ENCODE data around the gene SYCE1L. TPM values are rescaled to one million over a fixed set of nuclear protein-coding genes. Genes with fewer than 3 reads are reported as not detected.

Gene SYCE1L
- total RNA-seq, 2 donors from 2014 or later = 2.3 to 3.4 TPM

- TF ChIP-seq POLR2A (IDR thresholded peaks at IDR 0.05) (no peak), POLR2AphosphoS5 (IDR thresholded peaks at IDR 0.05) (no peak)
- TF ChIP-seq, protein P1, sequence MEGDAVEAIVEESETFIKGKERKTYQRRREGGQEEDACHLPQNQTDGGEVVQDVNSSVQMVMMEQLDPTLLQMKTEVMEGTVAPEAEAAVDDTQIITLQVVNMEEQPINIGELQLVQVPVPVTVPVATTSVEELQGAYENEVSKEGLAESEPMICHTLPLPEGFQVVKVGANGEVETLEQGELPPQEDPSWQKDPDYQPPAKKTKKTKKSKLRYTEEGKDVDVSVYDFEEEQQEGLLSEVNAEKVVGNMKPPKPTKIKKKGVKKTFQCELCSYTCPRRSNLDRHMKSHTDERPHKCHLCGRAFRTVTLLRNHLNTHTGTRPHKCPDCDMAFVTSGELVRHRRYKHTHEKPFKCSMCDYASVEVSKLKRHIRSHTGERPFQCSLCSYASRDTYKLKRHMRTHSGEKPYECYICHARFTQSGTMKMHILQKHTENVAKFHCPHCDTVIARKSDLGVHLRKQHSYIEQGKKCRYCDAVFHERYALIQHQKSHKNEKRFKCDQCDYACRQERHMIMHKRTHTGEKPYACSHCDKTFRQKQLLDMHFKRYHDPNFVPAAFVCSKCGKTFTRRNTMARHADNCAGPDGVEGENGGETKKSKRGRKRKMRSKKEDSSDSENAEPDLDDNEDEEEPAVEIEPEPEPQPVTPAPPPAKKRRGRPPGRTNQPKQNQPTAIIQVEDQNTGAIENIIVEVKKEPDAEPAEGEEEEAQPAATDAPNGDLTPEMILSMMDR (IDR thresholded peaks at IDR 0.05) = no peak
- no peaks in the 10 kb centered on the region for H3K9me3 ChIP-seq
- WGBS = 4% methylated on average over 24 of the region's 24 CpGs
- peak overlapping the region; percentile 67 to 77 for H3K4me3 ChIP-seq
- DNase-seq (ENCODE audit: low spot score) = no peak
- intact Hi-C loops (cut with DNase I) = no loop called here
- no peaks in the 10 kb centered on the region for H3K36me3 ChIP-seq
- H3K4me1 ChIP-seq (replicated peaks) = no peaks in the 10 kb centered on the region
- H3K27me3 ChIP-seq (replicated peaks; ENCODE audit: insufficient read depth) = no peaks in the 10 kb centered on the region
- peak overlapping the region; percentile 93 to 94 for H3K27ac ChIP-seq
Measured at GRCh38 chr16:77191259-77191969, 7.8 kb upstream of the SYCE1L start.

- no peaks in the 10 kb centered on the region for H3K4me1 ChIP-seq (replicated peaks)
- H3K4me3 ChIP-seq = peak overlapping the region; percentile 3 to 67
- TF ChIP-seq, protein P1 (IDR thresholded peaks at IDR 0.05) = no peak
- no peak for TF ChIP-seq POLR2A (IDR thresholded peaks at IDR 0.05)
- no peak for TF ChIP-seq POLR2AphosphoS5 (IDR thresholded peaks at IDR 0.05)
- peaks cover 2% of the 10 kb centered on the region in 2 donors for H3K36me3 ChIP-seq
- H3K9me3 ChIP-seq = no peaks in the 10 kb centered on the region
- no peaks in the 10 kb centered on the region for H3K27me3 ChIP-seq (replicated peaks; ENCODE audit: insufficient read depth)
- 93% methylated on average over 13 of the region's 13 CpGs for WGBS
- intact Hi-C loops (cut with DNase I) = no loop called here
- no peak for DNase-seq (ENCODE audit: low spot score)
- no peak overlapping the region for H3K27ac ChIP-seq
Measured at GRCh38 chr16:77193377-77193776, 5.8 kb upstream of the SYCE1L start.

- no peak overlapping the region for H3K4me3 ChIP-seq
- WGBS = 99% methylated on average over 28 of the region's 48 CpGs
- H3K36me3 ChIP-seq = peaks cover 6 to 10% of the 10 kb centered on the region in 2 donors
Measured at GRCh38 chr16:77194295-77195231, 4.6 kb upstream of the SYCE1L start.

DNA sequence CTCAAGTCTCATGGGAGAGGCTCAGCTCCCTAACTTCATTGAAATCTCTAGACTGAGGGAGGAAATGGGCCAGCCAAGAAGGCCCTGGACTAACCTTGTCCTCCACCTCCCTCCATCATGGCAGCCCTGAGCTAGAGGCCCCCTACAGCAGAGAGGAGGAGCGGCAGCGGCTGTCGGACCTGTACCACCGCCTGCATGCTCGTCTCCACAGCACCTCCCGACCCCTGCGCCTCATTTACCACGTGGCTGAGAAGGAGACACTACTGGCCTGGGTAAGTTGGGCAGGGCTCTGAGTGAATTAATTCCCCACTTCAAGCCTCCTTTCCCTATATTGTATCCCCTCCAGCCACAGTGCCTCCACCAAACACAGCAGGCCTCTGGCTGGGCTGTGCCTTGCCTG lies 3.8 kb upstream of the SYCE1L start:
- no peaks in the 10 kb centered on the region for H3K9me3 ChIP-seq
- H3K27me3 ChIP-seq (replicated peaks; ENCODE audit: insufficient read depth) = no peaks in the 10 kb centered on the region
- WGBS = 79% methylated on average over 8 of the region's 8 CpGs
- TF ChIP-seq POLR2A (IDR thresholded peaks at IDR 0.05) (no peak), POLR2AphosphoS5 (IDR thresholded peaks at IDR 0.05) (no peak)
- TF ChIP-seq, protein P1 (IDR thresholded peaks at IDR 0.05) = no peak
- intact Hi-C loops (cut with DNase I) = no loop called here
- no peak for DNase-seq (ENCODE audit: low spot score)
- no peaks in the 10 kb centered on the region for H3K4me1 ChIP-seq (replicated peaks)
- no peak overlapping the region for H3K4me3 ChIP-seq
- no peak overlapping the region for H3K27ac ChIP-seq
- H3K36me3 ChIP-seq = peaks cover 6 to 10% of the 10 kb centered on the region in 2 donors

More at GRCh38 chr16:77194295-77195231, 4.6 kb upstream of the SYCE1L start:
- no peak for DNase-seq (ENCODE audit: low spot score)
- TF ChIP-seq, protein P1 (IDR thresholded peaks at IDR 0.05) = no peak
- no peak for TF ChIP-seq POLR2A (IDR thresholded peaks at IDR 0.05)
- no peaks in the 10 kb centered on the region for H3K4me1 ChIP-seq (replicated peaks)
- H3K27ac ChIP-seq = no peak overlapping the region
- H3K27me3 ChIP-seq (replicated peaks; ENCODE audit: insufficient read depth) = no peaks in the 10 kb centered on the region
- H3K9me3 ChIP-seq = no peaks in the 10 kb centered on the region
- intact Hi-C loops (cut with DNase I) = no loop called here

All from prostate gland (tissue), 2 donors.